Right ventricle myocardium superior (tissue), 1 donor: ENCODE data around the gene AOAH. TPM values are rescaled to one million over a fixed set of nuclear protein-coding genes. Genes with fewer than 3 reads are reported as not detected.
"Not testable (repeated sequence)": the region's sequence is repeated elsewhere in the genome, so short reads cannot be mapped to it uniquely, and the experiment has no call there.

Experiments used
- ATAC-seq: fragments of 200-7000 bp; cut with Tn5 transposase; one replicate; pipeline ENCODE4 v1.9.1; 2020; ENCODE audit warnings: mild to moderate bottlenecking; ENCODE audit not compliant: poor library complexity
- DNase-seq: peaks from one replicate; pipeline ENCODE4 v3.0.0-alpha.2; 2020
- intact Hi-C: fragments of 100-400 bp; cut with DNase I; formaldehyde crosslinking; loops from one replicate; pipeline ENCODE4 v1.11.2; 2022
- total RNA-seq: library from RNA; stranded (reverse); fragmentation: NEBNext Ultra II Directional; extraction: Animal tissue kit (Norgen Biotek cat#: 25700); gene quantifications from one replicate; pipeline ENCODE4 v1.2.1, GENCODE V29; 2021
- donor health status: DM: no; HTN: yes; CAD: no; lungs with severe emphysema.

AOAH gene
- total RNA-seq, 1 donor from 2014 or later, result 2.7 TPM

- intact Hi-C loops, result no loop called here
- DNase-seq, result no peak
- no peak for ATAC-seq
Observed at GRCh38 chr7:36668750-36669149, 55.5 kb downstream of the AOAH start.

- intact Hi-C loops, result no loop called here
- no peak for DNase-seq
- no peak for ATAC-seq
Observed at GRCh38 chr7:36668080-36668479, 56.2 kb downstream of the AOAH start.

GRCh38 chr7:36667007-36667745 lies 57.1 kb downstream of the AOAH start:
- DNase-seq (no peak), ATAC-seq (no peak)
- intact Hi-C loops, result no loop called here

GRCh38 chr7:36663481-36663880 lies 60.8 kb downstream of the AOAH start:
- DNase-seq (no peak), ATAC-seq (no peak)
- intact Hi-C loops, result no loop called here

GRCh38 chr7:36661135-36661840 lies 63.0 kb downstream of the AOAH start:
- DNase-seq, result no peak
- intact Hi-C loops, result no loop called here
- ATAC-seq, result peak; percentile 12

GRCh38 chr7:36659638-36660341 lies 64.5 kb downstream of the AOAH start:
- ATAC-seq, result no peak
- no peak for DNase-seq
- intact Hi-C loops, result no loop called here

- intact Hi-C loops, result no loop called here
- ATAC-seq (no peak), DNase-seq (no peak)
Observed at GRCh38 chr7:36659172-36659516, 65.2 kb downstream of the AOAH start.

- DNase-seq (no peak), ATAC-seq (no peak)
- intact Hi-C loops, result no loop called here
Observed at GRCh38 chr7:36658335-36659171, 65.7 kb downstream of the AOAH start.

GRCh38 chr7:36657036-36657660 lies 67.1 kb downstream of the AOAH start:
- no peak for ATAC-seq
- DNase-seq, result no peak
- intact Hi-C loops, result no loop called here

- DNase-seq (no peak), ATAC-seq (no peak)
- intact Hi-C loops, result no loop called here
Observed at GRCh38 chr7:36654436-36654835, 69.9 kb downstream of the AOAH start.

GRCh38 chr7:36653663-36654355 lies 70.5 kb downstream of the AOAH start:
- intact Hi-C loops, result no loop called here
- ATAC-seq (no peak), DNase-seq (no peak)

- intact Hi-C loops, result no loop called here
- ATAC-seq (no peak), DNase-seq (no peak)
Observed at GRCh38 chr7:36653008-36653662, 71.2 kb downstream of the AOAH start.

GRCh38 chr7:36652431-36652830 lies 71.9 kb downstream of the AOAH start:
- no peak for ATAC-seq
- no peak for DNase-seq
- intact Hi-C loops, result no loop called here

- DNase-seq (no peak), ATAC-seq (no peak)
- intact Hi-C loops, result no loop called here
Observed at GRCh38 chr7:36651404-36651803, 72.9 kb downstream of the AOAH start.

GRCh38 chr7:36650766-36651312 lies 73.5 kb downstream of the AOAH start:
- ATAC-seq (no peak), DNase-seq (no peak)
- intact Hi-C loops, result no loop called here

- DNase-seq (no peak), ATAC-seq (no peak)
- intact Hi-C loops, result no loop called here
Observed at GRCh38 chr7:36650320-36650719, 74.0 kb downstream of the AOAH start.

- DNase-seq, ATAC-seq, intact Hi-C loops: not testable (repeated sequence)
Observed at GRCh38 chr7:36649319-36649718, 75.0 kb downstream of the AOAH start.
